MCF 10A (cell line): ENCODE measurements around the gene KCNAB1. TPM values are rescaled to one million over a fixed set of nuclear protein-coding genes. Genes with fewer than 3 reads are reported as not detected.

Experiments
- BruUV-seq: library from RNA; stranded (reverse); fragments of 400-500 nt; replicated peaks from 2 replicates; lab custom pipeline; 2021; lab: Mats Ljungman, UMichigan
- CTCF ChIA-PET: fragments of 300-600 bp; sonication (Branson Sonifier 250); formaldehyde crosslinking; extraction: SDS; loops from one replicate; lab custom pipeline; 2021; ENCODE audit warnings: antibody characterized with exemption, inconsistent platforms; lab: Yijun Ruan, JAX
- POLR2A ChIA-PET: fragments of 300-600, 350-650 bp; sonication (Branson Sonifier 250); formaldehyde crosslinking; extraction: SDS; loops from one replicate; lab custom pipeline; 2020; ENCODE audit warnings: antibody characterized with exemption, inconsistent platforms; lab: Yijun Ruan, JAX
- DNase-seq: peaks from one replicate; pipeline ENCODE4 v3.0.0-alpha.2; 2018; ENCODE audit not compliant: unreplicated experiment
- H3K27ac Mint-ChIP-seq: one replicate; pipeline ENCODE4 v1.8.0; 2022; ENCODE audit warnings: mild to moderate bottlenecking, low read depth, mixed read lengths; ENCODE audit not compliant: unreplicated experiment
- H3K27me3 Mint-ChIP-seq: one replicate; pipeline ENCODE4 v1.8.0; 2022; ENCODE audit warnings: mixed read lengths; ENCODE audit not compliant: insufficient read depth, unreplicated experiment
- H3K36me3 Mint-ChIP-seq: one replicate; pipeline ENCODE4 v1.8.0; 2022; ENCODE audit warnings: mild to moderate bottlenecking, moderate library complexity, mixed read lengths; ENCODE audit not compliant: insufficient read depth, unreplicated experiment
- H3K4me1 Mint-ChIP-seq: one replicate; pipeline ENCODE4 v1.8.0; 2022; ENCODE audit warnings: mixed read lengths; ENCODE audit not compliant: insufficient read depth, unreplicated experiment
- H3K4me3 Mint-ChIP-seq: one replicate; pipeline ENCODE4 v1.8.0; 2022; ENCODE audit warnings: mild to moderate bottlenecking, moderate library complexity, mixed read lengths; ENCODE audit not compliant: unreplicated experiment
- H3K9me3 Mint-ChIP-seq: one replicate; pipeline ENCODE4 v1.8.0; 2022; ENCODE audit warnings: mixed read lengths; ENCODE audit not compliant: unreplicated experiment
- CTCF ChIP-seq: fragments of 200-600 bp; IDR thresholded peaks from one replicate; pipeline ENCODE4 v1.8.0; 2022; ENCODE audit warnings: antibody characterized with exemption, mild to moderate bottlenecking; ENCODE audit not compliant: unreplicated experiment
- intact Hi-C: fragments of 100-400 bp; cut with micrococcal nuclease; formaldehyde crosslinking; loops from 2 replicates; pipeline ENCODE4 v1.14.1; 2022
- total RNA-seq: library from RNA; stranded (reverse); gene quantifications from 2 replicates; pipeline ENCODE4 v1.2.3, GENCODE V29; 2022

The KCNAB1 gene
- total RNA-seq, 1 experiment from 2014 or later = 0.44 TPM

- POLR2A ChIA-PET = interaction anchor here (0.7 kb wide), 1 partner anchor 195 kb away, joined by 3 read pairs; no protein-coding TSS in a partner anchor
- BruUV-seq = no TSS peak
Observed at GRCh38 chr3:156181509-156181908, 61.1 kb downstream of the KCNAB1 start.

DNA sequence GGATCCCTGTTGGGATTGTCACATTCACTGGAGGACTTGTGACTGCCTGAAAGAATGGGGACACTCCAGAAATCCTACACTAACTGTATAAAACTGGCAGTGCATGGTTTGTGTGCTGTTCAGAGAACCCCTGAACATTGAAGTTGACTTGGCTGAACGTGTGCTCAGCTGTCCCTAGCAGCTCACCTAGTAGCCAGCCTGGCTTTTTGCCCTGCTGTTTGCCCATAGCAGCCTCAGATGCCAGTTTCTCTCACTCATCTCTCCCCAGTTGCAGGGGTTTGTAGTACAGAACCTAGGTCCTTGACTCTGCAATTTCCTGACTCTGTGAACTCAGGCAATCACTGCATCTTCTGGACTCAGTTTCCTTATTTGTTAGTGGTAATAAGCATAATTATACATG lies 63.0 kb downstream of the KCNAB1 start:
- POLR2A ChIA-PET = no interaction called here
- peaks cover 10% of the 10 kb centered on the region for H3K4me1 Mint-ChIP-seq
- H3K27ac Mint-ChIP-seq = no peak overlapping the region
- BruUV-seq = no TSS peak
- intact Hi-C loops = no loop called here
- CTCF ChIA-PET = no interaction called here
- no peak for DNase-seq
- H3K9me3 Mint-ChIP-seq = no peaks in the 10 kb centered on the region
- no peaks in the 10 kb centered on the region for H3K27me3 Mint-ChIP-seq
- H3K4me3 Mint-ChIP-seq = no peak overlapping the region
- no peaks in the 10 kb centered on the region for H3K36me3 Mint-ChIP-seq
- no peak for TF ChIP-seq CTCF

More at GRCh38 chr3:156181509-156181908, 61.1 kb downstream of the KCNAB1 start:
- Mint-ChIP-seq H3K4me3 (no peak overlapping the region), H3K27me3 (no peaks in the 10 kb centered on the region), H3K27ac (no peak overlapping the region), H3K4me1 (peaks cover 10% of the 10 kb centered on the region), H3K36me3 (no peaks in the 10 kb centered on the region), H3K9me3 (no peaks in the 10 kb centered on the region)
- peak; percentile 75 for DNase-seq
- no peak for TF ChIP-seq CTCF
- intact Hi-C loops = no loop called here
- CTCF ChIA-PET = interaction anchor here (0.5 to 0.6 kb wide), 2 partner anchors 31 to 901 kb away, joined by 3 read pairs; no protein-coding TSS in a partner anchor

- BruUV-seq = no TSS peak
- Mint-ChIP-seq H3K36me3 (no peaks in the 10 kb centered on the region), H3K27me3 (no peaks in the 10 kb centered on the region), H3K9me3 (no peaks in the 10 kb centered on the region), H3K27ac (no peak overlapping the region), H3K4me1 (peaks cover 10% of the 10 kb centered on the region), H3K4me3 (no peak overlapping the region)
- no peak for TF ChIP-seq CTCF
- POLR2A ChIA-PET = no interaction called here
- CTCF ChIA-PET = no interaction called here
- intact Hi-C loops = no loop called here
- DNase-seq = no peak
Observed at GRCh38 chr3:156184156-156184555, 63.8 kb downstream of the KCNAB1 start.

DNA sequence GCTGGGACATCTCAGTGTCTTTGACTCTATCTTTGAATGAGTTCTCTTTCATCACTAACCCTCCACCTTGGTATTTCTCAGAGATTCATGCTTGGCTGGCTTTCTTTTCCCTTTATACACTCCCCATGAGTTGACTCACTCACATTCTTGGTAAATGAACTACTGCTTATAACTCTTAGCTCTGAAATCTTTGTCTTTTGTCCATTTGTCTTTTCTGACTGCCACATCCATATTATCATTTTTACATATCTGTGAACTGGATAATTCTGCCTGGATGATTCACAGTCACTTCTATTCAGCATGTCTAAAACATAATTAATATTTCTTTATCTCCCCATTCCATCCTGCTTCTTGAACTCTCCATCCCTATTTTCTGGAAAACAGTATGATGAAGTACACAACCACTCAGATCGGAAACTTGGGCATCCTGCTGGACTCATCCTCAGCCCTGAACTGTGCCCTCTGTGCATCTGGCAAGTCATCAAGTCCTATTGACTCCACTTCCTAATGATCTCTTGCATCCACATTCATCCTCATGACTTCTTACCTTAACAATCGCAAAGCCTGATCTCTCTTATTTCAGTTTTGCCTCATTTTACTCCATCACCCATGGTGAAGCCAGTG lies 66.9 kb downstream of the KCNAB1 start:
- Mint-ChIP-seq H3K4me1 (no peaks in the 10 kb centered on the region), H3K27ac (no peak overlapping the region), H3K27me3 (no peaks in the 10 kb centered on the region), H3K36me3 (no peaks in the 10 kb centered on the region), H3K9me3 (no peaks in the 10 kb centered on the region), H3K4me3 (no peak overlapping the region)
- BruUV-seq = no TSS peak
- no peak for DNase-seq
- POLR2A ChIA-PET = no interaction called here
- intact Hi-C loops = no loop called here
- no peak for TF ChIP-seq CTCF
- CTCF ChIA-PET = interaction anchor here (0.6 to 0.7 kb wide), 2 partner anchors 29 to 34 kb away, joined by 3 read pairs; no protein-coding TSS in a partner anchor
